Right atrium auricular region (tissue), 2 donors: ENCODE data around the gene HPX. TPM values are rescaled to one million over a fixed set of nuclear protein-coding genes. Genes with fewer than 3 reads are reported as not detected.

Experiments
- DNase-seq: peaks from one replicate; pipeline ENCODE4 v3.0.0-alpha.2; 2019; ENCODE audit warnings: low spot score
- H3K27ac ChIP-seq, 2 donors: fragments of 200-600 bp; sonication (generic); 1 replicate in 1 of 2; 2 replicates in 1 of 2; pipeline ENCODE4 v1.5.1; 2016 to 2019
- H3K27me3 ChIP-seq, 2 donors: fragments of 200-600 bp; sonication (generic); one replicate each; pipeline versions ENCODE4 v1.5.1 to v1.6.0; 2017 to 2019
- H3K36me3 ChIP-seq: fragments of 200-600 bp; sonication (generic); one replicate; pipeline ENCODE4 v1.5.1; 2016
- H3K4me1 ChIP-seq, 2 donors: fragments of 200-600 bp; sonication (generic); one replicate each; pipeline versions ENCODE4 v1.5.1 to v1.6.0; 2017 to 2019
- H3K4me3 ChIP-seq, 2 donors: fragments of 200-600 bp; sonication (generic); 1 replicate in 1 of 2; 2 replicates in 1 of 2; pipeline ENCODE4 v1.5.1; 2017 to 2019; ENCODE audit warnings: mild to moderate bottlenecking in 1 of 2, moderate library complexity in 1 of 2
- H3K9me3 ChIP-seq, 2 donors: fragments of 200-600 bp; sonication (generic); one replicate each; pipeline ENCODE4 v1.5.1; 2019
- total RNA-seq, 2 donors: library from RNA; depleted of rRNA; stranded (reverse); fragments of >200 nt; gene quantifications; one replicate each; pipeline ENCODE4 v1.1.0, GENCODE V29; 2016
- TF ChIP-seq, protein P1 (sequence below), 2 donors: fragments of 200-600 bp; sonication (generic); IDR thresholded peaks; one replicate each; pipeline ENCODE4 v1.5.1; 2019; ENCODE audit warnings: antibody characterized with exemption in 2 of 2

HPX gene
- total RNA-seq, 2 donors from 2014 or later = 0.20 TPM; not detected in 1

DNA sequence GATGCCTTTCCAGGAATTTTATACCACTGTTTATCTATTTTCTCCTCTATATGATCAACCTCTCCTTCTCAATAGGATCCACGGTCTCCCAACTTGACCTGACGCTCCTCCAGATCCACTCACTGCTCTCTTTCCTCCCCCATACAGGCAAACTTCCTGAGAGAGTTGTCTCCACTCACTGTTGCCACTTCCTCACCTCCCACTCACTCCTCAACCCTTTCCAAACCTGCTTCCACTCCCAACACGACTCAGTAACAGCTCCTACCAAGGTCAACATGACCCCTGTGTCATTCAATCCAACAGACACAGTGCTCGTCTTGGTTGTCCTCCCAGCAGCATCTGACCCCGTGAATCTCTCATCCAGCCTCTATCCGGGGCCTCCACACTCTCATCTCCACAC is 25.0 kb downstream of the HPX start:
- Histone ChIP-seq H3K27ac (no peak overlapping the region), H3K27me3 (no peaks in the 10 kb centered on the region), H3K36me3 (peaks cover 6% of the 10 kb centered on the region), H3K9me3 (no peaks in the 10 kb centered on the region), H3K4me1 (peaks cover 0 to 31% of the 10 kb centered on the region in 2 donors), H3K4me3 (no peak overlapping the region)
- no peak for DNase-seq
- TF ChIP-seq, protein P1, sequence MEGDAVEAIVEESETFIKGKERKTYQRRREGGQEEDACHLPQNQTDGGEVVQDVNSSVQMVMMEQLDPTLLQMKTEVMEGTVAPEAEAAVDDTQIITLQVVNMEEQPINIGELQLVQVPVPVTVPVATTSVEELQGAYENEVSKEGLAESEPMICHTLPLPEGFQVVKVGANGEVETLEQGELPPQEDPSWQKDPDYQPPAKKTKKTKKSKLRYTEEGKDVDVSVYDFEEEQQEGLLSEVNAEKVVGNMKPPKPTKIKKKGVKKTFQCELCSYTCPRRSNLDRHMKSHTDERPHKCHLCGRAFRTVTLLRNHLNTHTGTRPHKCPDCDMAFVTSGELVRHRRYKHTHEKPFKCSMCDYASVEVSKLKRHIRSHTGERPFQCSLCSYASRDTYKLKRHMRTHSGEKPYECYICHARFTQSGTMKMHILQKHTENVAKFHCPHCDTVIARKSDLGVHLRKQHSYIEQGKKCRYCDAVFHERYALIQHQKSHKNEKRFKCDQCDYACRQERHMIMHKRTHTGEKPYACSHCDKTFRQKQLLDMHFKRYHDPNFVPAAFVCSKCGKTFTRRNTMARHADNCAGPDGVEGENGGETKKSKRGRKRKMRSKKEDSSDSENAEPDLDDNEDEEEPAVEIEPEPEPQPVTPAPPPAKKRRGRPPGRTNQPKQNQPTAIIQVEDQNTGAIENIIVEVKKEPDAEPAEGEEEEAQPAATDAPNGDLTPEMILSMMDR (IDR thresholded peaks at IDR 0.05) = no peak

DNA sequence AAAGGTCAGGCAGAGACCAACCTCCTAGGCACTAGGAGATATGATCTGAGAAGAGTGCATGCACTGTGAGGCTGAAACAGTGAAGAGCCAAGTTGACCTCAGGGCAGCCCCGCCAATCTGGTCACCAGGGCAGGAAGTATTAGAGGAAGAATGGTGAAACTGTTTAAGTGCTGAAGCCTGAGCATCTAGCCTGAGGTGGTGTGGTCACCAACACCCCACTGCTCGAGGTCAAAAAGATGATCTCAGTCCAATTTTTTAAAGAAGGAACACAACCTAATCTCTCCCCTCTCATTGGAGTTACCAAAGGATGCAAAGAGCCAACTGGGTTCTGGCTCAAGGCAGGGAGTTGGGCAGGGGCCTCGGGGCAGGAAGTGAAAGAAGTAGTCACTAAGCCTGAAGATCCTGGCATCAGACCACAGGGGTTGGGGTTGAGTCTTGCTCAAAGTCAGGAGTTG is 25.9 kb downstream of the HPX start:
- TF ChIP-seq, protein P1 (IDR thresholded peaks at IDR 0.05) = no peak

DNA sequence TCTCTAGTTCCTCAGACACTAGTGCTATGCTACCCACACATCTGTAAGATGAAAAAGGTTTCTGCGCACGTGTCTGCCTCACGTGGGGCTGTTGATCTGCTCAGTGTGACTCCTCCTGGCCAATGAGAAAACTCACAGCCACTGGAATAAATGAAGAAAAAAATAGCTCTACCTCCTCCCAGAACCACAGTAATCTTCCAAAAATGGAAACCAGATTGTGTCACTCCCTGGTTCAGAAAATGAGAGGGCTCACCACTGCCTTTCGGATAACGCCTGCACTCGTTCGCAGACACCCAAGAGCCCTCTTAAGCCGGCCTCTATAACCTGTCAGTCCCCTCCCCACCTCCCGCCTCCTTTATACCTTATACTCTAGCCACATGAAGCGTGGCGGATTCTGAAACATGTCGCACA is 27.0 kb downstream of the HPX start:
- Histone ChIP-seq H3K4me1 (peaks cover 0 to 23% of the 10 kb centered on the region in 2 donors), H3K27me3 (no peaks in the 10 kb centered on the region), H3K9me3 (no peaks in the 10 kb centered on the region), H3K36me3 (peaks cover 22% of the 10 kb centered on the region), H3K4me3 (no peak overlapping the region), H3K27ac (no peak overlapping the region)
- TF ChIP-seq, protein P1 (IDR thresholded peaks at IDR 0.05) = no peak
- no peak for DNase-seq

More for the DNA sequence above, 25.9 kb downstream of the HPX start:
- Histone ChIP-seq H3K36me3 (peaks cover 14% of the 10 kb centered on the region), H3K27ac (no peak overlapping the region), H3K27me3 (no peaks in the 10 kb centered on the region), H3K9me3 (no peaks in the 10 kb centered on the region), H3K4me3 (no peak overlapping the region), H3K4me1 (peaks cover 0 to 28% of the 10 kb centered on the region in 2 donors)
- DNase-seq = no peak

DNA sequence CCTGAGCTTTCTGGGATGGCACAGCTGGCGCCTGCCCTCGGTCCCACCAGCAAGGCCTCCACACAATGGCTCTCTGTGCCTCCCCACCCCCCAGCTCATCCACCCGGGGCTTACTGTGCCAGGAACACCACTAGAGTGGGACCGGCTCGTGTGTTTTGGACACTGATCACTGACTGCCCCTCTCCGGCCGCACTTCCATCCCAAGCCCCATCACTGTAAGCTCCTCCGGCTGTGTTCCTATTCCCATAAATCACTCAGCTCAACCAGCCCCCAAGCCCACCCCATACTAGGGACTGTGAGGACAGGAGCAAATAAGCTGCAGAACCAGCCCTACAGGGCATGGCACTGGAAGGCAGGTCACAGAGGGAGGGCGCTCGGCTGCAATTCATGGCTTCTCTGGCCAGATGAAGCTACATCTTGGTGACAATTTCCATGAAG is 29.2 kb downstream of the HPX start:
- DNase-seq = no peak
- TF ChIP-seq, protein P1 (IDR thresholded peaks at IDR 0.05) = no peak
- H3K9me3 ChIP-seq = no peaks in the 10 kb centered on the region
- no peak overlapping the region for H3K27ac ChIP-seq
- no peaks in the 10 kb centered on the region for H3K27me3 ChIP-seq
- H3K4me3 ChIP-seq = no peak overlapping the region
- H3K36me3 ChIP-seq = peaks cover 22% of the 10 kb centered on the region
- peaks cover 0 to 12% of the 10 kb centered on the region in 2 donors for H3K4me1 ChIP-seq

DNA sequence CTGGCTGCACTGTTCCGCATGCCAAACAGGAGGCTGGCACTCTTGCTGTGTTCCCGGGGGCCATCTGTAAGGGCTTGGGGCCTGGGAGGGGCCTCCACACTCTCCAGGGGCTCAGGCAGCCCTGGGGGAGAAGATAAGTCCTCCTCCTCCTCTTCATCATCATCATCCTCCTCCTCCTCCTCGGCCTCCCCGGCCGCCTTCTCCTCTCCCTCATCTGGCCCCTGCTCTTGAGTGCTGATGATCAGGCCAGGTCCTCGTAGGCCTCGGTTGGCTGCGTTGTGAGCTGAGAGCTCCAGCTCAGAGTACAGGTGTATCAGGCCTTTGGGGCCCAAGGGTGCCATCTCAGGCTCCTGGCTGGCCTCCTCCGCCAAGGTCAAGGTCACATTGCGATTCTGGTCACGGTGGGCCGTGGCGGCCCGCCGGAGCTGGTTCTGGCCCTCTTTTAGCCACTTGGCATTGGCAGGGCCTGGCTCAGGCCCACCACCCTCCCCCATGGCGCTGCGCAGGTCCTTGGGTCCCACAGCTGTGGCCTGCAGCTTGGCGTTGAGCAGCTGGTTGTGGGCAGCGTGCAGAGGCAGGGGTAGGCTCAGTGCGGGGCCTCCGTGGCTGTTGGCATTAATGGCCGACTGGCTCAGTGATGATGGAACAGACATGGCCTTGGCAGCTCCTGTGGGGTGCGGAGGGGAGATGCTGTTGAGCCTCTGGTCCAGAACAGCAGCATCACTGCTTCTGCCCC is 29.9 kb downstream of the HPX start:
- H3K4me3 ChIP-seq = no peak overlapping the region
- TF ChIP-seq, protein P1 (IDR thresholded peaks at IDR 0.05) = no peak
- no peak for DNase-seq
- no peak overlapping the region for H3K27ac ChIP-seq
- H3K27me3 ChIP-seq = no peaks in the 10 kb centered on the region
- no peaks in the 10 kb centered on the region for H3K9me3 ChIP-seq
- H3K4me1 ChIP-seq = peaks cover 0 to 6% of the 10 kb centered on the region in 2 donors
- peaks cover 22% of the 10 kb centered on the region for H3K36me3 ChIP-seq
